Measurements from ENCODE around the gene CINP. TPM values are rescaled to one million over a fixed set of nuclear protein-coding genes. Genes with fewer than 3 reads are reported as not detected.

Gene CINP
- total and polyA plus RNA-seq, 9 of the 15 experiments (the other 6 are each of a cell fraction or from before 2014, with no cell fraction given): 36.3 to 63.2 (median 43.7) TPM

DNA sequence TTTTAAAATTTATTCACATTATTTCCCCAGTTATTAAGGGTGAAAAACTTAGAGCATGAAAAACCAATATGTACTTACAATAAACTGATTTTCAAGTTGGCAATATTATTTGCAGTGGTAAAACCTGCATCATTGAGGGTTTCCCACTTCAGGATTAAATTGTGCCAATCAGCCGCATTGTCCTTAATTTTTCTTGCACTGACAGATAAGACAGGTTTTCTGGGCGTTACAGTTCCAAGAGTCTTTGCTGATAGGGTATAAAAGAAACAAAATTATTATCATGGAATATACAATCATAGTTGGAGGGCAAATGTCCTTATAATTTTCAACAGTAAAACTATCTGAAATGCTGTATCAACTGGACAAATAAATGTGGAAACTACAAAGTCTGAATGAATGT, 3.3 kb downstream of the CINP start (continued):
- TF ChIP-seq CHD7 (IDR thresholded peaks at IDR 0.05; ENCODE audit: low read depth, low read length) (no peak), CREB1 (IDR thresholded peaks at IDR 0.05) (no peak), CREB1 (CRISPR knock-in tag; IDR thresholded peaks at IDR 0.05) (no peak), NR4A1 (CRISPR knock-in tag; IDR thresholded peaks at IDR 0.05) (no peak), NR4A1 (tag; IDR thresholded peaks at IDR 0.05) (no peak), RCOR1 (IDR thresholded peaks at IDR 0.05; ENCODE audit: borderline replicate concordance in 1 of 2, low read depth in 2 of 2, low read length in 2 of 2) (no peak), BACH1 (tag; IDR thresholded peaks at IDR 0.05) (no peak), RFX1 (IDR thresholded peaks at IDR 0.05) (no peak), STAG1 (CRISPR knock-in tag; IDR thresholded peaks at IDR 0.05; ENCODE audit: borderline replicate concordance) (no peak), DMBX1 (CRISPR knock-in tag; IDR thresholded peaks at IDR 0.05; ENCODE audit: borderline replicate concordance) (no peak), HIVEP1 (CRISPR knock-in tag; IDR thresholded peaks at IDR 0.05) (no peak), NONO (IDR thresholded peaks at IDR 0.05; ENCODE audit: low read depth in 2 of 2, low read length in 1 of 2) (no peak), MIER1 (IDR thresholded peaks at IDR 0.05; ENCODE audit: low read depth) (no peak), HEY1 (CRISPR knock-in tag; IDR thresholded peaks at IDR 0.05; ENCODE audit: borderline replicate concordance) (no peak), ZNF511 (CRISPR knock-in tag; IDR thresholded peaks at IDR 0.05) (no peak)
